AG04449 (cell line): ENCODE results near the gene DHTKD1.
"Not testable (repeated sequence)": the region's sequence is repeated elsewhere in the genome, so short reads cannot be mapped to it uniquely, and the experiment has no call there.

Experiments
- CTCF ChIA-PET: fragments of 350-600 bp; formaldehyde crosslinking; extraction: SDS; loops from one replicate; lab custom pipeline; 2021; ENCODE audit warnings: antibody characterized with exemption; lab: Yijun Ruan, JAX
- POLR2A ChIA-PET: fragments of 400-600, 350-600 bp; formaldehyde crosslinking; extraction: SDS; loops from one replicate; lab custom pipeline; 2020; ENCODE audit warnings: antibody characterized with exemption, inconsistent platforms; lab: Yijun Ruan, JAX
- DNase-seq: peaks from one replicate; pipeline ENCODE4 v3.0.0-alpha.2; 2010; ENCODE audit warnings: low read depth, low spot score
- H3K4me3 ChIP-seq: 2 replicates; pipeline ENCODE4 v1.5.1; 2011; ENCODE audit warnings: low read depth, mild to moderate bottlenecking, control low read depth, low read length
- CTCF ChIP-seq: IDR thresholded peaks from one replicate; pipeline ENCODE4 v1.5.1; 2011; ENCODE audit warnings: mild to moderate bottlenecking, moderate library complexity, low read length, control low read depth, inconsistent platforms; ENCODE audit not compliant: insufficient read depth; ENCODE audit errors: missing control alignments

The DHTKD1 gene

GRCh38 chr10:12077580-12078180 lies 8.9 kb downstream of the DHTKD1 start:
- ChIA-PET CTCF (no interaction called here), POLR2A (no interaction called here)
- DNase-seq: no peak
- TF ChIP-seq CTCF: no peak
- no peak overlapping the region for H3K4me3 ChIP-seq

DNA sequence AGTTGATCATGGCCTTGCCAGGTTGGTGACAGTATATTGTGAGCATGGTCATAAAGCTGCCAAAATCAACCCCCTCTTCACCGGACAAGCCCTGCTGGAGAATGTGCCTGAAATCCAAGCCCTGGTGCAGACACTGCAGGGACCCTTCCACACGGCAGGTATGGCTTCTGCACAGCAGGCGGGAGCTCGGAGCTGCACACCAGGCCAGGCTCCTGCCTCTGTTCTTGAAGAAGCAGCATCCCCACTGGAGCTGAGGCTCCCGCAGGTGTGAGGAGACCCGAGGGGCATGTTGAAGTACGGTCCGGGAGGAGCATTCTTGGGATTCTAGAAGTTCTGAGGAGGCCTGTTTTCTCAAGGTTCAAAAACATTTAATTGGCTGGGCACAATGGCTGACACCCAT lies 12.7 kb downstream of the DHTKD1 start:
- no peak for TF ChIP-seq CTCF
- DNase-seq: no peak

DNA sequence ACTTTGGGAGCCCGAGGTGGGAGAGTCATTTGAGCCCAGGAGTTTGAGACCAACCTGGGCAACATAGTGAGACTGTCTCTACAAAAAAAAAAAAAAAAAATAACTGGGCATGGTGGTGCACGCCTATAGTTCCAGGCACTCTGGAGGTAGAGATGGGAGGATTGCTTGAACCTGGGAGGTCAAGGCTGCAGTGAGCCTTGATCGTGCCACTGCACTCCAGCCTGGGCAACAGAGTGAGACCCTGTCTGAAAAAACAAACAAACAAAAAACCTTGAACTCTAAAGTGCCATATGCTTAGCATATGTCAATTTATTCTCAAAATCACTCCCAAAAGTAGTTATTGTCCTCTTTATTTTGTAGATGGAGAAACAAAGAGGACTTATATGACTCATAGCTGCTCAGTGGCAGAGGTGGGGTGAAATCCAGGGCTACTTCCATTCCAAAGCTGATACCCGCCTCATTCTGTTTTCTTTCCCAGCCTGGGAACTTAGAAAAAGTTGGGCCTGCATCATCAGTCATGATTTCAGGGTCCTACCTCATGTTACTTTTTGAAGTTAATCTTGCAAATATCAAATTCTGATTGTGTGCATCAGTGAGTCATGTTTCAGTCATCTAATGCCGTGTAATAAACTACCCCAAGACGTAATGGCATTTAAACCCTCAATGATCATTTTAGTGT lies 13.3 kb downstream of the DHTKD1 start:
- POLR2A ChIA-PET: interaction anchor here (0.6 kb wide), 1 partner anchor 13 kb away, joined by 4 read pairs; no protein-coding TSS in a partner anchor
- no peak for TF ChIP-seq CTCF
- CTCF ChIA-PET: interaction anchor here (1.1 kb wide), 1 partner anchor 12 kb away, joined by 5 read pairs; no protein-coding TSS in a partner anchor
- no peak for DNase-seq
- H3K4me3 ChIP-seq: no peak overlapping the region

More for the DNA sequence above, 12.7 kb downstream of the DHTKD1 start:
- ChIA-PET CTCF (interaction anchor here (1.1 kb wide), 1 partner anchor 11 kb away, joined by 5 read pairs; no protein-coding TSS in a partner anchor), POLR2A (no interaction called here)
- no peak overlapping the region for H3K4me3 ChIP-seq

DNA sequence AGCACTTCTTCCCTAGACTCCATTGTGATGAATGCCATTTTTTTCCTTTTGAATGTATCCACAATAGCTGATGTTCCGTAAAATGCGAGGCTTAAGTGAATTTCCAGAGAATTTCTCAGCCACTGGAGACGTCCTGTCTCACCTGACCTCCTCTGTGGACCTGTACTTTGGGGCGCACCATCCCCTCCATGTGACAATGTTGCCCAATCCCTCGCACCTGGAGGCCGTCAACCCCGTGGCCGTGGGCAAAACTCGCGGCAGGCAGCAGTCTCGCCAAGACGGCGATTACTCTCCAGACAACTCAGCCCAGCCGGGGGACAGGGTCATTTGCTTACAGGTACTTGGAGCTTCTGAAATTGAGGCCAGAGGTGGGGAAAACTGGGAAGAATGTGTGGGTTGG lies 20.2 kb downstream of the DHTKD1 start:
- ChIA-PET CTCF (no interaction called here), POLR2A (no interaction called here)
- DNase-seq: no peak
- no peak for TF ChIP-seq CTCF
- H3K4me3 ChIP-seq: no peak overlapping the region

GRCh38 chr10:12091421-12091820 lies 22.7 kb downstream of the DHTKD1 start:
- POLR2A ChIA-PET: no interaction called here
- CTCF ChIA-PET: no interaction called here
- DNase-seq: no peak
- no peak for TF ChIP-seq CTCF
- no peak overlapping the region for H3K4me3 ChIP-seq

- CTCF ChIA-PET: interaction anchor here (2.5 kb wide), 1 partner anchor 111 kb away, joined by 8 read pairs; no protein-coding TSS in a partner anchor
- DNase-seq, POLR2A ChIA-PET, H3K4me3 ChIP-seq: not testable (repeated sequence)
These were observed 28.6 kb downstream of the DHTKD1 start for GRCh38 chr10:12097361-12097760.

DNA sequence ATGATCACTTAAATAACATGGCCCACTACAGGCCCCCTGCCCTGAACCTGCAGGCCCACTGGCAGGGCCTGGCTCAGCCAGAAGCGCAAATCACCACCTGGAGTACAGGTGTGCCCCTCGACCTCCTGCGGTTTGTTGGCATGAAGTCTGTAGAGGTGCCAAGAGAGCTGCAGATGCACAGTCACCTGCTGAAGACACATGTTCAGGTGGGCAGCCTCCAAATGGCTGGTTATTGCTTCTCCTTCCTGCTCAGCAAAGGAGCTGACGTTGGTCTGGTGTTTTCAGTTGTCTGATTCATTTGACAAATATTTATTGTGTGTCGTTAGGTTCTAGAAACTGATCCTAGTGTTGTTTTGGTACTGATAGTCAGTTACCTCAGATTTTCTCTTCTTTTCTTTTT lies 29.0 kb downstream of the DHTKD1 start:
- H3K4me3 ChIP-seq: no peak overlapping the region
- CTCF ChIA-PET: interaction anchor here (2.5 kb wide), 1 partner anchor 111 kb away, joined by 8 read pairs; no protein-coding TSS in a partner anchor
- DNase-seq: peak; percentile 3
- POLR2A ChIA-PET: no interaction called here
- no peak for TF ChIP-seq CTCF
